Retinal pigment epithelial cell (primary cell): Measurements from ENCODE around the gene SEPTIN10.
"Not testable (repeated sequence)": the region's sequence is repeated elsewhere in the genome, so short reads cannot be mapped to it uniquely, and the experiment has no call there.

Experiments used
- DNase-seq: peaks from one replicate; pipeline ENCODE4 v3.0.0-alpha.2; 2010; ENCODE audit warnings: low read depth
- H3K4me3 ChIP-seq: 2 replicates; pipeline ENCODE4 v1.5.1; 2011; ENCODE audit warnings: mild to moderate bottlenecking, low read length, control low read depth, moderate library complexity
- CTCF ChIP-seq: conservative IDR thresholded peaks from 2 replicates; pipeline ENCODE4 v1.5.1; 2011; ENCODE audit warnings: low read depth, low read length, control low read depth, inconsistent platforms

The SEPTIN10 gene

GRCh38 chr2:109631741-109632140 is 18.0 kb upstream of the SEPTIN10 start:
- DNase-seq = no peak
- no peak overlapping the region for H3K4me3 ChIP-seq
- TF ChIP-seq CTCF = no peak

- no peak overlapping the region for H3K4me3 ChIP-seq
- DNase-seq = no peak
- TF ChIP-seq CTCF = no peak
These were observed 17.0 kb upstream of the SEPTIN10 start for GRCh38 chr2:109630441-109631430.

- no peak for TF ChIP-seq CTCF
- DNase-seq = no peak
- H3K4me3 ChIP-seq = no peak overlapping the region
These were observed 16.1 kb upstream of the SEPTIN10 start for GRCh38 chr2:109629867-109630266.

GRCh38 chr2:109628321-109628720 is 14.6 kb upstream of the SEPTIN10 start:
- not testable (repeated sequence) for H3K4me3 ChIP-seq, DNase-seq

GRCh38 chr2:109624339-109624738 is 10.6 kb upstream of the SEPTIN10 start:
- DNase-seq = no peak
- H3K4me3 ChIP-seq = no peak overlapping the region
- TF ChIP-seq CTCF = no peak

- no peak for TF ChIP-seq CTCF
- no peak for DNase-seq
- no peak overlapping the region for H3K4me3 ChIP-seq
These were observed 10.2 kb upstream of the SEPTIN10 start for GRCh38 chr2:109623923-109624322.

GRCh38 chr2:109623297-109623696 is 9.5 kb upstream of the SEPTIN10 start:
- H3K4me3 ChIP-seq = no peak overlapping the region
- no peak for TF ChIP-seq CTCF
- no peak for DNase-seq
